GM18508 (cell line): ENCODE measurements around the gene RRBP1.
A peak's percentile ranks its signal among the peaks of the same experiment; 100 is the strongest.

Experiments used
- ATAC-seq: cut with Tn5 transposase; IDR thresholded peaks from one replicate; pipeline ENCODE4 v1.9.1; 2021; ENCODE audit warnings: moderate number of reproducible peaks; ENCODE audit not compliant: insufficient read depth, unreplicated experiment

Gene RRBP1

GRCh38 chr20:17682103-17682888 lies at the start of gene RRBP1:
Gene RRBP1 (minus strand): TSS chr20:17682242. CDS start chr20:17660507, 21,735 bp downstream.
- peak; percentile 61 for ATAC-seq

- ATAC-seq, result no peak
Observed at GRCh38 chr20:17731233-17731632, 49.2 kb upstream of the RRBP1 start.

- no peak for ATAC-seq
Observed at GRCh38 chr20:17730071-17730470, 48.0 kb upstream of the RRBP1 start.

GRCh38 chr20:17728074-17728473 lies 46.0 kb upstream of the RRBP1 start:
- ATAC-seq, result no peak

GRCh38 chr20:17727351-17727750 lies 45.3 kb upstream of the RRBP1 start:
- ATAC-seq, result no peak

GRCh38 chr20:17726902-17727301 lies 44.9 kb upstream of the RRBP1 start:
- no peak for ATAC-seq

GRCh38 chr20:17725094-17725835 lies 43.2 kb upstream of the RRBP1 start:
- ATAC-seq, result no peak

GRCh38 chr20:17723301-17723691 lies 41.3 kb upstream of the RRBP1 start:
- ATAC-seq, result no peak

- no peak for ATAC-seq
Observed at GRCh38 chr20:17722493-17723300, 40.7 kb upstream of the RRBP1 start.

GRCh38 chr20:17721802-17722486 lies 39.9 kb upstream of the RRBP1 start:
- no peak for ATAC-seq

- no peak for ATAC-seq
Observed at GRCh38 chr20:17720755-17721154, 38.7 kb upstream of the RRBP1 start.

- ATAC-seq, result no peak
Observed at GRCh38 chr20:17716331-17716730, 34.3 kb upstream of the RRBP1 start.

- ATAC-seq, result no peak
Observed at GRCh38 chr20:17715075-17715474, 33.0 kb upstream of the RRBP1 start.

- no peak for ATAC-seq
Observed at GRCh38 chr20:17714597-17714996, 32.6 kb upstream of the RRBP1 start.

GRCh38 chr20:17712708-17713107 lies 30.7 kb upstream of the RRBP1 start:
- ATAC-seq, result no peak

- ATAC-seq, result no peak
Observed at GRCh38 chr20:17712201-17712600, 30.2 kb upstream of the RRBP1 start.

GRCh38 chr20:17711267-17711627 lies 29.2 kb upstream of the RRBP1 start:
- no peak for ATAC-seq

- no peak for ATAC-seq
Observed at GRCh38 chr20:17710379-17711266, 28.6 kb upstream of the RRBP1 start.
